Keratinocyte (primary cell): ENCODE measurements around the gene CGB2. TPM values are rescaled to one million over a fixed set of nuclear protein-coding genes. Genes with fewer than 3 reads are reported as not detected.

ENCODE experiments used
- DNase-seq: peaks from one replicate; pipeline ENCODE4 v3.0.0-alpha.2; 2011; ENCODE audit warnings: low read depth, missing footprints, low spot score
- FAIRE-seq: peaks from 2 replicates; lab custom pipeline; 2011; peaks lifted over from hg19 to GRCh38; lab: Jason Lieb, UNC
- H2AFZ ChIP-seq: 2 replicates; pipeline ENCODE4 v1.6.0; 2012; ENCODE audit warnings: low read length, control low read depth, inconsistent platforms; ENCODE audit not compliant: control insufficient read depth
- H3K27ac ChIP-seq: 2 replicates; pipeline ENCODE4 v1.5.1; 2011; ENCODE audit warnings: low read length; ENCODE audit not compliant: control insufficient read depth, insufficient read depth
- H3K27me3 ChIP-seq: 3 replicates; pipeline ENCODE4 v1.6.0; 2011; ENCODE audit warnings: low read length; ENCODE audit not compliant: control insufficient read depth, insufficient read depth; ENCODE audit errors: extremely low read depth
- H3K36me3 ChIP-seq, 2 experiments: 2 replicates in 1 of 2; 3 replicates in 1 of 2; pipeline ENCODE4 v1.5.1; 2011; ENCODE audit warnings: low read length in 2 of 2, mild to moderate bottlenecking in 1 of 2; ENCODE audit not compliant: control insufficient read depth in 2 of 2, insufficient read depth in 2 of 2; ENCODE audit errors: extremely low read depth in 1 of 2
- H3K4me1 ChIP-seq: 3 replicates; pipeline ENCODE4 v1.5.1; 2011; ENCODE audit warnings: low read length; ENCODE audit not compliant: control insufficient read depth, insufficient read depth; ENCODE audit errors: extremely low read depth
- H3K4me2 ChIP-seq: 3 replicates; pipeline ENCODE4 v1.6.0; 2011; ENCODE audit warnings: low read depth, low read length; ENCODE audit not compliant: control insufficient read depth, insufficient read depth; ENCODE audit errors: extremely low read depth
- H3K4me3 ChIP-seq, 3 experiments: fragments of 200-600 bp in 1 of 3; sonication (generic) in 1 of 3; 2 replicates in 2 of 3; 3 replicates in 1 of 3; pipeline ENCODE4 v1.5.1; 2011 to 2016; ENCODE audit warnings: low read length in 3 of 3, mild to moderate bottlenecking in 3 of 3, control low read depth in 2 of 3, inconsistent platforms in 1 of 3, low read depth in 1 of 3, mixed read lengths in 1 of 3, mixed run types in 1 of 3, moderate library complexity in 1 of 3; ENCODE audit not compliant: control insufficient read depth in 2 of 3, insufficient read depth in 2 of 3; ENCODE audit errors: extremely low read depth in 1 of 3
- H3K79me2 ChIP-seq: 2 replicates; pipeline ENCODE4 v1.6.0; 2012; ENCODE audit warnings: low read length; ENCODE audit not compliant: control insufficient read depth, insufficient read depth
- H3K9ac ChIP-seq: 3 replicates; pipeline ENCODE4 v1.6.0; 2011; ENCODE audit warnings: low read length; ENCODE audit not compliant: control insufficient read depth, insufficient read depth; ENCODE audit errors: extremely low read depth
- H3K9me1 ChIP-seq: 3 replicates; pipeline ENCODE4 v1.6.0; 2011; ENCODE audit warnings: low read length; ENCODE audit not compliant: control insufficient read depth, insufficient read depth; ENCODE audit errors: extremely low read depth
- H3K9me3 ChIP-seq: 2 replicates; pipeline ENCODE4 v1.5.1; 2012; ENCODE audit warnings: low read depth, low read length; ENCODE audit not compliant: control insufficient read depth
- H4K20me1 ChIP-seq: 3 replicates; pipeline ENCODE4 v1.6.0; 2011; ENCODE audit warnings: low read length; ENCODE audit not compliant: control insufficient read depth, insufficient read depth; ENCODE audit errors: extremely low read depth
- CTCF ChIP-seq, 3 experiments: IDR thresholded peaks in 1 of 3; conservative IDR thresholded peaks in 1 of 3; optimal IDR thresholded peaks in 1 of 3; 2 replicates in 2 of 3; 3 replicates in 1 of 3; pipeline versions ENCODE3 to v1.5.1; 2011; ENCODE audit warnings: low read length in 3 of 3, mild to moderate bottlenecking in 3 of 3, moderate library complexity in 2 of 3, control low read depth in 1 of 3, inconsistent platforms in 1 of 3; ENCODE audit not compliant: insufficient read depth in 2 of 3; ENCODE audit errors: extremely low read depth in 1 of 3
- EZH2 ChIP-seq: IDR thresholded peaks from one replicate; pipeline ENCODE4 v1.6.1; 2012; ENCODE audit warnings: inconsistent platforms, mild to moderate bottlenecking, low read length, moderate library complexity
- dilution Hi-C: fragments of 300-500 bp; cut with MboI; formaldehyde crosslinking; loops from one replicate; pipeline ENCODE4 v1.7.0; 2020; ENCODE audit warnings: low sequenced_read_pairs; ENCODE audit not compliant: extremely low pct_ligation_motif_present
- polyA plus RNA-seq, 5 experiments: library from polyadenylated mRNA; depleted of rRNA in 3 of 5; stranded (reverse) in 3 of 5; stranded (forward) in 1 of 5; unstranded in 1 of 5; fragments of >200 nt; gene quantifications; 1 replicate in 1 of 5; 2 replicates in 3 of 5; 3 replicates in 1 of 5; pipeline versions ENCODE4 v1.2.1 to v1.2.3, GENCODE V29; 2011 to 2012; ENCODE audit warnings: missing spikeins in 2 of 5, low read depth in 1 of 5, low replicate concordance in 1 of 5

The CGB2 gene
- polyA plus RNA-seq, 1 donor (not counting 4 experiments of a cell fraction or from before 2014, with no cell fraction given), result not detected

- H2AFZ ChIP-seq, result peak within 1 kb of the TSS; percentile 41
- H3K79me2 ChIP-seq, result no peaks in the 10 kb centered on the region
- no peak for TF ChIP-seq CTCF (optimal IDR thresholded peaks at IDR 0.05 in 1 of 3, IDR thresholded peaks at IDR 0.05 in 1 of 3, conservative IDR thresholded peaks at IDR 0.05 in 1 of 3; ENCODE audit: extremely low read depth in 1 of 3, insufficient read depth in 2 of 3, low read length in 3 of 3)
- no peak for TF ChIP-seq EZH2
- H3K36me3 ChIP-seq, result peaks cover 1 to 3% of the 10 kb centered on the region in 2 experiments
- peak within 1 kb of the TSS; percentile 52 to 79 (median 68) for H3K4me3 ChIP-seq
- H3K27ac ChIP-seq, result peak within 1 kb of the TSS; percentile 40
- H3K4me1 ChIP-seq, result peaks cover 14% of the 10 kb centered on the region
- peak within 1 kb of the TSS; percentile 79 for H3K9ac ChIP-seq
- DNase-seq (no peak), FAIRE-seq (no peak)
- no peaks in the 10 kb centered on the region for H4K20me1 ChIP-seq
- dilution Hi-C loops, result no loop called here
- H3K9me3 ChIP-seq, result no peaks in the 10 kb centered on the region
- H3K27me3 ChIP-seq, result no peaks in the 10 kb centered on the region
- H3K9me1 ChIP-seq, result peaks cover 2% of the 10 kb centered on the region
- H3K4me2 ChIP-seq, result peak within 1 kb of the TSS; percentile 95
These were observed 26.0 kb downstream of the CGB2 start, which contains the start of gene CGB7 for GRCh38 chr19:49057636-49058234. Gene CGB7, minus strand, starts transcription at chr19:49057749. Its CDS starts 2,374 bp downstream, at chr19:49055375.

GRCh38 chr19:49058562-49058961 lies 26.9 kb downstream of the CGB2 start:
- no peaks in the 10 kb centered on the region for H3K79me2 ChIP-seq
- no peak for DNase-seq
- dilution Hi-C loops, result no loop called here
- TF ChIP-seq CTCF (optimal IDR thresholded peaks at IDR 0.05 in 1 of 3, IDR thresholded peaks at IDR 0.05 in 1 of 3, conservative IDR thresholded peaks at IDR 0.05 in 1 of 3; ENCODE audit: extremely low read depth in 1 of 3, insufficient read depth in 2 of 3, low read length in 3 of 3) (no peak), EZH2 (no peak)
- H4K20me1 ChIP-seq, result no peaks in the 10 kb centered on the region
- peaks cover 3 to 4% of the 10 kb centered on the region in 2 experiments for H3K36me3 ChIP-seq
- H3K4me1 ChIP-seq, result peaks cover 16% of the 10 kb centered on the region
- no peaks in the 10 kb centered on the region for H3K27me3 ChIP-seq
- H3K27ac ChIP-seq, result no peak overlapping the region
- H3K4me2 ChIP-seq, result peak overlapping the region; percentile 10
- H3K9ac ChIP-seq, result no peak overlapping the region
- no peak overlapping the region for H2AFZ ChIP-seq
- H3K9me3 ChIP-seq, result no peaks in the 10 kb centered on the region
- H3K4me3 ChIP-seq, result no peak overlapping the region
- H3K9me1 ChIP-seq, result peaks cover 2% of the 10 kb centered on the region
- FAIRE-seq, result no peak
